ENCODE data around the gene NEDD9.

- no peak for TF ChIP-seq CTCF (IDR thresholded peaks at IDR 0.05)
- TF ChIP-seq TAF1 (IDR thresholded peaks at IDR 0.05; ENCODE audit: borderline replicate concordance, low read depth, low read length), result no peak
- TF ChIP-seq SMC3 (IDR thresholded peaks at IDR 0.05; ENCODE audit: low read depth, low read length), result no peak
- no peak for TF ChIP-seq TEAD4 (IDR thresholded peaks at IDR 0.05; ENCODE audit: borderline replicate concordance, insufficient read depth)
- TF ChIP-seq, protein P1, sequence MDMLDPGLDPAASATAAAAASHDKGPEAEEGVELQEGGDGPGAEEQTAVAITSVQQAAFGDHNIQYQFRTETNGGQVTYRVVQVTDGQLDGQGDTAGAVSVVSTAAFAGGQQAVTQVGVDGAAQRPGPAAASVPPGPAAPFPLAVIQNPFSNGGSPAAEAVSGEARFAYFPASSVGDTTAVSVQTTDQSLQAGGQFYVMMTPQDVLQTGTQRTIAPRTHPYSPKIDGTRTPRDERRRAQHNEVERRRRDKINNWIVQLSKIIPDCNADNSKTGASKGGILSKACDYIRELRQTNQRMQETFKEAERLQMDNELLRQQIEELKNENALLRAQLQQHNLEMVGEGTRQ (IDR thresholded peaks at IDR 0.05; ENCODE audit: borderline replicate concordance, low read depth, low read length), result no peak
- TF ChIP-seq, protein P2, sequence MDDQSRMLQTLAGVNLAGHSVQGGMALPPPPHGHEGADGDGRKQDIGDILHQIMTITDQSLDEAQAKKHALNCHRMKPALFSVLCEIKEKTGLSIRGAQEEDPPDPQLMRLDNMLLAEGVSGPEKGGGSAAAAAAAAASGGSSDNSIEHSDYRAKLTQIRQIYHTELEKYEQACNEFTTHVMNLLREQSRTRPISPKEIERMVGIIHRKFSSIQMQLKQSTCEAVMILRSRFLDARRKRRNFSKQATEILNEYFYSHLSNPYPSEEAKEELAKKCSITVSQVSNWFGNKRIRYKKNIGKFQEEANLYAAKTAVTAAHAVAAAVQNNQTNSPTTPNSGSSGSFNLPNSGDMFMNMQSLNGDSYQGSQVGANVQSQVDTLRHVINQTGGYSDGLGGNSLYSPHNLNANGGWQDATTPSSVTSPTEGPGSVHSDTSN (IDR thresholded peaks at IDR 0.05), result no peak
- no peak for TF ChIP-seq MAX (IDR thresholded peaks at IDR 0.05; ENCODE audit: low read depth)
- TF ChIP-seq SIN3A (IDR thresholded peaks at IDR 0.05; ENCODE audit: borderline replicate concordance, low read depth, low read length), result no peak
- no peak for TF ChIP-seq EP300 (IDR thresholded peaks at IDR 0.05; ENCODE audit: borderline replicate concordance in 1 of 2, low read depth in 1 of 2, low read length in 1 of 2)
- TF ChIP-seq TCF12 (IDR thresholded peaks at IDR 0.05), result no peak
- no peak for TF ChIP-seq EZH2phosphoT487 (IDR thresholded peaks at IDR 0.05; ENCODE audit: borderline replicate concordance, low read depth)
- TF ChIP-seq POLR2AphosphoS5 (IDR thresholded peaks at IDR 0.05; ENCODE audit: low read depth, low read length), result no peak
- TF ChIP-seq NFIC (IDR thresholded peaks at IDR 0.05; ENCODE audit: borderline replicate concordance), result no peak
- no peak for TF ChIP-seq MEF2A (IDR thresholded peaks at IDR 0.05; ENCODE audit: borderline replicate concordance, low read depth)
These were observed 34.5 kb upstream of the NEDD9 start for GRCh38 chr6:11266926-11267325.
